PC-9 (cell line): ENCODE data around the gene PCED1B.

Experiments
- CTCF ChIP-seq: fragments of 200-600 bp; sonication (generic); conservative IDR thresholded peaks from 2 replicates; pipeline ENCODE4 v1.6.1; 2017; ENCODE audit warnings: mixed run types, antibody characterized with exemption, mild to moderate bottlenecking, moderate library complexity
- EZH2 ChIP-seq: fragments of 200-600 bp; sonication (generic); IDR thresholded peaks from 2 replicates; pipeline ENCODE4 v1.8.0; 2017; ENCODE audit warnings: antibody characterized with exemption, low read depth

DNA sequence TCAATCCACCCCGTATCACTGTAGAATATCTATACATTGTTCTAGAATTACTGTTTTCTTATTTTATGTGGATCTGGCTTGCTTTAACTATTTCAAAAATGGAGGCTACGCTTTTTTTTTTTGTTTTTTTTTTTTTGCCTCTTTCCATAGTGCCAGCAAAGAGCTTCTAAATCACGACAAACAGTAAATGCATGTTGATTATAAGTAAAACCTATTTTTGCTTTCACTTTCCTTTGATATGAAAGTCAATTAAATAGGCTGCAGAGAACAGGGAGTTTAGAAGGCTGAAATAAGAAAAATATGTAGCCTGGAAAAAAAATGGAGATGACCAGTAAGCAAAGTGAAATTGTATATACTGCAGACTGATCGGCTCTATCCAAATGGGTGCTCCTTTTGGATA lies 112.6 kb downstream of the PCED1B start:
- TF ChIP-seq CTCF = no peak
- no peak for TF ChIP-seq EZH2
